Osteoblast (primary cell): ENCODE measurements around the gene BCAS3. TPM values are rescaled to one million over a fixed set of nuclear protein-coding genes. Genes with fewer than 3 reads are reported as not detected.
A peak's percentile ranks its signal among the peaks of the same experiment; 100 is the strongest.

Experiments used
- DNase-seq: peaks from one replicate; pipeline ENCODE4 v3.0.0; 2011; ENCODE audit warnings: low spot score, mixed read lengths; ENCODE audit not compliant: insufficient read length; ENCODE audit errors: missing footprints
- H2AFZ ChIP-seq: 2 replicates; pipeline ENCODE4 v1.6.0; 2011; ENCODE audit warnings: mild to moderate bottlenecking, low read length
- H3K27ac ChIP-seq: 2 replicates; pipeline ENCODE4 v1.5.1; 2011; ENCODE audit warnings: mild to moderate bottlenecking, low read depth, low read length, moderate library complexity
- H3K27me3 ChIP-seq: 2 replicates; pipeline ENCODE4 v1.6.0; 2012; ENCODE audit warnings: mild to moderate bottlenecking, control low read depth, inconsistent platforms, low read length, moderate library complexity; ENCODE audit not compliant: insufficient read depth
- H3K36me3 ChIP-seq: 2 replicates; pipeline ENCODE4 v1.5.1; 2011; ENCODE audit warnings: mild to moderate bottlenecking, low read length, control low read depth, moderate library complexity; ENCODE audit not compliant: insufficient read depth
- H3K4me1 ChIP-seq: 2 replicates; pipeline ENCODE4 v1.5.1; 2011; ENCODE audit warnings: mild to moderate bottlenecking, low read length, control low read depth, moderate library complexity; ENCODE audit not compliant: insufficient read depth
- H3K4me2 ChIP-seq: 2 replicates; pipeline ENCODE4 v1.6.0; 2011; ENCODE audit warnings: mild to moderate bottlenecking, low read length; ENCODE audit not compliant: insufficient read depth
- H3K4me3 ChIP-seq: fragments of 200-600 bp; sonication (generic); 3 replicates; pipeline ENCODE4 v1.5.1; 2012; ENCODE audit warnings: mild to moderate bottlenecking, low read length, inconsistent platforms; ENCODE audit not compliant: insufficient read depth
- H3K79me2 ChIP-seq: 2 replicates; pipeline ENCODE4 v1.6.0; 2012; ENCODE audit warnings: mild to moderate bottlenecking, low read length, control low read depth, inconsistent platforms; ENCODE audit not compliant: insufficient read depth
- H3K9me3 ChIP-seq: 2 replicates; pipeline ENCODE4 v1.5.1; 2011; ENCODE audit warnings: low read depth, low read length, control low read depth
- H4K20me1 ChIP-seq: 2 replicates; pipeline ENCODE4 v1.6.0; 2012; ENCODE audit warnings: mild to moderate bottlenecking, low read length, control low read depth; ENCODE audit not compliant: insufficient read depth
- total RNA-seq: library from RNA; depleted of rRNA; stranded (reverse); fragments of >200 nt; gene quantifications from 2 replicates; pipeline ENCODE4 v1.2.3, GENCODE V29; 2012
- TF ChIP-seq, protein P1 (sequence below): IDR thresholded peaks from 2 replicates; pipeline ENCODE4 v1.5.1; 2011; ENCODE audit warnings: mild to moderate bottlenecking, low read depth, low read length, moderate library complexity; ENCODE audit errors: extremely low read depth

Gene BCAS3
- total RNA-seq, 1 donor: 31.5 TPM

DNA sequence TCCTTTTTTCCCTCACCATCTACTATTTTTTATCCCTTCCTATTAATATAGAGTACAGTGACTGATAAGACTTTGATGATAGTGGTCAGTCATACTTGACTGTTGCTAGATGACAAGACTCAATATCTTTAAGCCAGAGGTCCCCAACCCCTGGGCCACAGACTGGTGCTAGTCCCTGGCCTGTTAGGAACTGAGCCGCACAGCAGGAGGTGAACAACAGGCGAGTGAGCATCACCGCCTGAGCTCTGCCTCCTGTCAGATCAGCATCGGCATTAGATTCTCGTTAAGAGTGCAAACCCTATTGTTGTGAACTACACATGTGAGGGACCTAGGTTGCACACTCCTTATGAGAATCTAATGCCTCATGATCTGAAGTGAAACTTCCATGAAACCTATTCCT, 341.3 kb downstream of the BCAS3 start:
- no peaks in the 10 kb centered on the region for H3K36me3 ChIP-seq
- H3K9me3 ChIP-seq: no peaks in the 10 kb centered on the region
- no peak overlapping the region for H3K27ac ChIP-seq
- H2AFZ ChIP-seq: no peak overlapping the region
- H3K79me2 ChIP-seq: no peaks in the 10 kb centered on the region
- H3K4me3 ChIP-seq: no peak overlapping the region
- no peaks in the 10 kb centered on the region for H3K27me3 ChIP-seq
- no peak overlapping the region for H3K4me2 ChIP-seq
- peaks cover 3% of the 10 kb centered on the region for H3K4me1 ChIP-seq
- no peaks in the 10 kb centered on the region for H4K20me1 ChIP-seq
- peak; percentile 11 for DNase-seq
- TF ChIP-seq, protein P1, sequence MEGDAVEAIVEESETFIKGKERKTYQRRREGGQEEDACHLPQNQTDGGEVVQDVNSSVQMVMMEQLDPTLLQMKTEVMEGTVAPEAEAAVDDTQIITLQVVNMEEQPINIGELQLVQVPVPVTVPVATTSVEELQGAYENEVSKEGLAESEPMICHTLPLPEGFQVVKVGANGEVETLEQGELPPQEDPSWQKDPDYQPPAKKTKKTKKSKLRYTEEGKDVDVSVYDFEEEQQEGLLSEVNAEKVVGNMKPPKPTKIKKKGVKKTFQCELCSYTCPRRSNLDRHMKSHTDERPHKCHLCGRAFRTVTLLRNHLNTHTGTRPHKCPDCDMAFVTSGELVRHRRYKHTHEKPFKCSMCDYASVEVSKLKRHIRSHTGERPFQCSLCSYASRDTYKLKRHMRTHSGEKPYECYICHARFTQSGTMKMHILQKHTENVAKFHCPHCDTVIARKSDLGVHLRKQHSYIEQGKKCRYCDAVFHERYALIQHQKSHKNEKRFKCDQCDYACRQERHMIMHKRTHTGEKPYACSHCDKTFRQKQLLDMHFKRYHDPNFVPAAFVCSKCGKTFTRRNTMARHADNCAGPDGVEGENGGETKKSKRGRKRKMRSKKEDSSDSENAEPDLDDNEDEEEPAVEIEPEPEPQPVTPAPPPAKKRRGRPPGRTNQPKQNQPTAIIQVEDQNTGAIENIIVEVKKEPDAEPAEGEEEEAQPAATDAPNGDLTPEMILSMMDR: no peak

DNA sequence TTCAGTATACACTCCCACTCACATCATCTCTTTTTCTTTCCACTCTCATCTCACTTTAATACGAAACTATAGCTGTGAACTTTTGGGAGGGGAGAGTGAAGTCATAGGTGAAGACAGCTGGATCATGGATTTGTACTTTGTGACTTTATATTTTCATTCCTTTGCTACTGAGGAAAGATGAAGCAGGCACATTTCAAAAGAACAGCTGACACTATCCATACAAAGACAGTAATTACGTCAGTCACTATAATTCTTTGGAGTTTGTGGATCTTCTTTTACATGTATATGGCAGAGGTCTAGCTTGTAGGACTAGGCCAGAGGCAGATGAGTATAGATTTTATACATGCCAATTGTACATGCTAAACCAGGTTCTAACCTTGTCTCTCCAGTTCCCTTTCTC, 346.3 kb downstream of the BCAS3 start:
- Histone ChIP-seq H3K79me2 (no peaks in the 10 kb centered on the region), H2AFZ (no peak overlapping the region), H3K4me2 (no peak overlapping the region), H3K4me3 (no peak overlapping the region), H3K27me3 (no peaks in the 10 kb centered on the region), H3K4me1 (no peaks in the 10 kb centered on the region), H3K27ac (no peak overlapping the region), H4K20me1 (no peaks in the 10 kb centered on the region), H3K9me3 (no peaks in the 10 kb centered on the region), H3K36me3 (no peaks in the 10 kb centered on the region)
- TF ChIP-seq, protein P1: no peak
- DNase-seq: no peak

DNA sequence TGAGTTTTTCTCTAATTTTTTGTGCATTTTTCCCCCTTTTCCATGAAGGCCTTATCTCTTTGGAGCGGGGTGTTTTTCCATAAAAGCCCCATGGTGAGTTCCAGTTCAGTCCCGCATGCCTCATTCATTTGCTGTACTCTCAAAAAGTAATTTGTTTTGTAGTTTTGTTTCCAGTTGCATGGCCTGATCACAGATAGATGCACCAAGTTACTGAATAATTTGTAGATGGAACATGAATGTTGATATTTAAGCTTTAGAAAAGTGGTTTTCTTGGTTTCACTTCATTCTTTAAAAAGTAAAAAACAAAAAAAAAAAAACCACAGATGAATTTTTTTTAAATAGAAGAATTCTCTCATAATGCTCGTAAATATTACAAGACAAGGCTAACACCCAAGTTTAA, 349.2 kb downstream of the BCAS3 start:
- Histone ChIP-seq H3K9me3 (no peaks in the 10 kb centered on the region), H4K20me1 (no peaks in the 10 kb centered on the region), H3K36me3 (no peaks in the 10 kb centered on the region), H3K79me2 (no peaks in the 10 kb centered on the region), H3K27me3 (no peaks in the 10 kb centered on the region), H3K4me1 (no peaks in the 10 kb centered on the region), H3K27ac (no peak overlapping the region), H3K4me3 (no peak overlapping the region), H3K4me2 (no peak overlapping the region), H2AFZ (no peak overlapping the region)
- DNase-seq: no peak
- TF ChIP-seq, protein P1: no peak

DNA sequence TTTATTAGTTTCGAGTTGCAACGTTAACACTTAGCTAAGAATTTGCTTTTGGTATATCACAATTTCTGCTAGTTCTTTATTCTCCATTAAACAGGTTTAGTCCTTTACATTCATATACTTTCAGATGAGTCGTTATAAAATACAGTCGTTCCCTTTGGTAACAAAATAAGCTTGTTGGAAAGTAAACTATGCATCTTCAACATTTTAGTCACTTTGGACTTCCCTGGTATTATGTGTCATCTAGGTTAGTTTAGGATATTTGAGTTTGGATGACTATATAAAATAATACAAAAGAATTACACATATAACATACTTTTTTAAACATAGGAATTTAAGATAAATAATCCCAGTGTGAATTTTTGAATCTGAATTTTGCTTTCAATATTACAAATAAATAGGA, 351.5 kb downstream of the BCAS3 start:
- no peak for DNase-seq
- H3K4me1 ChIP-seq: no peaks in the 10 kb centered on the region
- no peak overlapping the region for H3K27ac ChIP-seq
- no peaks in the 10 kb centered on the region for H3K27me3 ChIP-seq
- no peaks in the 10 kb centered on the region for H3K79me2 ChIP-seq
- TF ChIP-seq, protein P1: no peak
- no peak overlapping the region for H2AFZ ChIP-seq
- H3K4me2 ChIP-seq: no peak overlapping the region
- no peaks in the 10 kb centered on the region for H3K9me3 ChIP-seq
- H3K4me3 ChIP-seq: no peak overlapping the region
- no peaks in the 10 kb centered on the region for H4K20me1 ChIP-seq
- no peaks in the 10 kb centered on the region for H3K36me3 ChIP-seq
